Measurements from ENCODE around the gene AZGP1.
"Not testable (repeated sequence)": the region's sequence is repeated elsewhere in the genome, so short reads cannot be mapped to it uniquely, and the experiment has no call there.

Gene AZGP1

GRCh38 chr7:99955247-99955646, 20.6 kb downstream of the AZGP1 start (continued):
- no peak for TF ChIP-seq TSHZ2 (CRISPR knock-in tag; IDR thresholded peaks at IDR 0.05)

- ATAC-seq = not testable (repeated sequence)
Observed at GRCh38 chr7:99954643-99955042, 21.2 kb downstream of the AZGP1 start.

- TF ChIP-seq CSDC2 (CRISPR knock-in tag; IDR thresholded peaks at IDR 0.05) = no peak
- no peak for TF ChIP-seq CREB5 (CRISPR knock-in tag; IDR thresholded peaks at IDR 0.05; ENCODE audit: low read depth)
- TF ChIP-seq CSRNP3 (CRISPR knock-in tag; IDR thresholded peaks at IDR 0.05) = no peak
- no peak for TF ChIP-seq PATZ1 (CRISPR knock-in tag; IDR thresholded peaks at IDR 0.05; ENCODE audit: borderline replicate concordance)
- no peak for TF ChIP-seq ARNTL (CRISPR knock-in tag; IDR thresholded peaks at IDR 0.05; ENCODE audit: borderline replicate concordance, low read depth)
- no peak for TF ChIP-seq TCF4 (CRISPR knock-in tag; IDR thresholded peaks at IDR 0.05; ENCODE audit: borderline replicate concordance)
- TF ChIP-seq ZFP3 (CRISPR knock-in tag; IDR thresholded peaks at IDR 0.05) = no peak
- TF ChIP-seq TSHZ2 (CRISPR knock-in tag; IDR thresholded peaks at IDR 0.05) = no peak
- no peak for TF ChIP-seq ISL1 (CRISPR knock-in tag; IDR thresholded peaks at IDR 0.05)
- no peak for TF ChIP-seq ZFP30 (CRISPR knock-in tag; IDR thresholded peaks at IDR 0.05)
- TF ChIP-seq ZC3H10 (CRISPR knock-in tag; IDR thresholded peaks at IDR 0.05) = no peak
- no peak for TF ChIP-seq SNAI2 (CRISPR knock-in tag; IDR thresholded peaks at IDR 0.05)
- no peak for TF ChIP-seq ZNF8 (CRISPR knock-in tag; IDR thresholded peaks at IDR 0.05)
- TF ChIP-seq RARB (CRISPR knock-in tag; IDR thresholded peaks at IDR 0.05) = no peak
- TF ChIP-seq POU6F1 (CRISPR knock-in tag; IDR thresholded peaks at IDR 0.05; ENCODE audit: borderline replicate concordance, low read depth) = no peak
- no peak for TF ChIP-seq TOX (CRISPR knock-in tag; IDR thresholded peaks at IDR 0.05; ENCODE audit: borderline replicate concordance)
- TF ChIP-seq BACH2 (CRISPR knock-in tag; IDR thresholded peaks at IDR 0.05; ENCODE audit: borderline replicate concordance) = no peak
- no peak for TF ChIP-seq PPARA (CRISPR knock-in tag; IDR thresholded peaks at IDR 0.05; ENCODE audit: borderline replicate concordance)
- TF ChIP-seq GLIS3 (CRISPR knock-in tag; IDR thresholded peaks at IDR 0.05) = no peak
Observed at GRCh38 chr7:99953649-99954048, 22.2 kb downstream of the AZGP1 start.

GRCh38 chr7:99952649-99953048, 23.2 kb downstream of the AZGP1 start:
- not testable (repeated sequence) for ATAC-seq

More at GRCh38 chr7:99953649-99954048, 22.2 kb downstream of the AZGP1 start:
- ATAC-seq = no peak

GRCh38 chr7:99950819-99951218, 25.0 kb downstream of the AZGP1 start:
- ATAC-seq = not testable (repeated sequence)
